ENCODE data around the gene ACTR5. TPM values are rescaled to one million over a fixed set of nuclear protein-coding genes. Genes with fewer than 3 reads are reported as not detected.

The ACTR5 gene
- total and polyA plus RNA-seq, 4 donors, result 1.9 to 5.4 (median 4.0) TPM

DNA sequence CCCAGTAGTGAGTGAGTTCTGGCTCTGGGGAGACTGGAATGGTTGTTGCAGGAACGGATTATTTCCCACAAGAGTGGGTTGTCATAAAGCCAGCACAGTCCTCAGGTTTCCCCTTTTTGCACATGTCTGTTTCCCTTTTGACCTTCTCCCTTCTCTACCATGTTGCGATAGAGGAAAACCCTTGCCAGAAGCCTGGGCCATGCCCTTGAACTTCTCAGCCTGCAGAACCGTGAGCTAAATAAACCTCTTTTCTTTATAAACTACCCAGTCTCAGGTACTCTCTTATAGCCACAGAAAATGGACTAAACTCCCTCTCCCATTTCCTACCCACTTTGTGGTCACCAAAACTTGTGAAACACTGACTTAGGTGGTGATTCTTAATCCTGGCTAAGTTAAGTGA is 50.0 kb downstream of the ACTR5 start:
- Histone ChIP-seq H3K4me1 (ENCODE audit: control insufficient read depth in 4 of 4, insufficient read depth in 4 of 4, low read length in 3 of 4) (no peaks in the 10 kb centered on the region), H3K9ac (ENCODE audit: low read depth in 1 of 2, low read length in 2 of 2) (no peak overlapping the region), H3K27ac (ENCODE audit: low read depth in 1 of 2, low read length in 2 of 2) (no peak overlapping the region), H3K27me3 (ENCODE audit: control insufficient read depth in 4 of 4, insufficient read depth in 4 of 4, low read length in 3 of 4) (no peaks in the 10 kb centered on the region), H3K36me3 (ENCODE audit: control insufficient read depth in 4 of 4, insufficient read depth in 3 of 4, low read depth in 1 of 4, low read length in 3 of 4) (no peaks in the 10 kb centered on the region), H3K4me3 (ENCODE audit: low read depth in 1 of 3, low read length in 3 of 3) (no peak overlapping the region), H3K9me3 (ENCODE audit: control insufficient read depth in 4 of 4, low read length in 3 of 4) (peaks cover 0 to 2% (median 0%) of the 10 kb centered on the region in 4 donors)
- TF ChIP-seq, protein P1, sequence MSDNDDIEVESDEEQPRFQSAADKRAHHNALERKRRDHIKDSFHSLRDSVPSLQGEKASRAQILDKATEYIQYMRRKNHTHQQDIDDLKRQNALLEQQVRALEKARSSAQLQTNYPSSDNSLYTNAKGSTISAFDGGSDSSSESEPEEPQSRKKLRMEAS (IDR thresholded peaks at IDR 0.05), result no peak
- TF ChIP-seq, protein P2, sequence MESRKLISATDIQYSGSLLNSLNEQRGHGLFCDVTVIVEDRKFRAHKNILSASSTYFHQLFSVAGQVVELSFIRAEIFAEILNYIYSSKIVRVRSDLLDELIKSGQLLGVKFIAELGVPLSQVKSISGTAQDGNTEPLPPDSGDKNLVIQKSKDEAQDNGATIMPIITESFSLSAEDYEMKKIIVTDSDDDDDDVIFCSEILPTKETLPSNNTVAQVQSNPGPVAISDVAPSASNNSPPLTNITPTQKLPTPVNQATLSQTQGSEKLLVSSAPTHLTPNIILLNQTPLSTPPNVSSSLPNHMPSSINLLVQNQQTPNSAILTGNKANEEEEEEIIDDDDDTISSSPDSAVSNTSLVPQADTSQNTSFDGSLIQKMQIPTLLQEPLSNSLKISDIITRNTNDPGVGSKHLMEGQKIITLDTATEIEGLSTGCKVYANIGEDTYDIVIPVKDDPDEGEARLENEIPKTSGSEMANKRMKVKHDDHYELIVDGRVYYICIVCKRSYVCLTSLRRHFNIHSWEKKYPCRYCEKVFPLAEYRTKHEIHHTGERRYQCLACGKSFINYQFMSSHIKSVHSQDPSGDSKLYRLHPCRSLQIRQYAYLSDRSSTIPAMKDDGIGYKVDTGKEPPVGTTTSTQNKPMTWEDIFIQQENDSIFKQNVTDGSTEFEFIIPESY (IDR thresholded peaks at IDR 0.05), result no peak
- TF ChIP-seq FOXA2 (IDR thresholded peaks at IDR 0.05) (no peak), RXRA (IDR thresholded peaks at IDR 0.05) (no peak), NR2F2 (IDR thresholded peaks at IDR 0.05) (no peak), RAD21 (IDR thresholded peaks at IDR 0.05) (no peak), TAF1 (conservative IDR thresholded peaks at IDR 0.05) (no peak), SP1 (IDR thresholded peaks at IDR 0.05) (no peak), HNF4G (IDR thresholded peaks at IDR 0.05) (no peak), GABPA (IDR thresholded peaks at IDR 0.05 in 1 of 2, conservative IDR thresholded peaks at IDR 0.05 in 1 of 2) (no peak), EGR1 (IDR thresholded peaks at IDR 0.05; ENCODE audit: low read depth in 2 of 2) (no peak), FOXA1 (IDR thresholded peaks at IDR 0.05) (no peak)
- TF ChIP-seq, protein P3, sequence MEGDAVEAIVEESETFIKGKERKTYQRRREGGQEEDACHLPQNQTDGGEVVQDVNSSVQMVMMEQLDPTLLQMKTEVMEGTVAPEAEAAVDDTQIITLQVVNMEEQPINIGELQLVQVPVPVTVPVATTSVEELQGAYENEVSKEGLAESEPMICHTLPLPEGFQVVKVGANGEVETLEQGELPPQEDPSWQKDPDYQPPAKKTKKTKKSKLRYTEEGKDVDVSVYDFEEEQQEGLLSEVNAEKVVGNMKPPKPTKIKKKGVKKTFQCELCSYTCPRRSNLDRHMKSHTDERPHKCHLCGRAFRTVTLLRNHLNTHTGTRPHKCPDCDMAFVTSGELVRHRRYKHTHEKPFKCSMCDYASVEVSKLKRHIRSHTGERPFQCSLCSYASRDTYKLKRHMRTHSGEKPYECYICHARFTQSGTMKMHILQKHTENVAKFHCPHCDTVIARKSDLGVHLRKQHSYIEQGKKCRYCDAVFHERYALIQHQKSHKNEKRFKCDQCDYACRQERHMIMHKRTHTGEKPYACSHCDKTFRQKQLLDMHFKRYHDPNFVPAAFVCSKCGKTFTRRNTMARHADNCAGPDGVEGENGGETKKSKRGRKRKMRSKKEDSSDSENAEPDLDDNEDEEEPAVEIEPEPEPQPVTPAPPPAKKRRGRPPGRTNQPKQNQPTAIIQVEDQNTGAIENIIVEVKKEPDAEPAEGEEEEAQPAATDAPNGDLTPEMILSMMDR (IDR thresholded peaks at IDR 0.05; ENCODE audit: low read depth, low read length, missing input control), result no peak
- DNase-seq (ENCODE audit: low spot score), result no peak
- 81% methylated on average over 3 of the region's 3 CpGs for whole genome bisulfite sequencing

DNA sequence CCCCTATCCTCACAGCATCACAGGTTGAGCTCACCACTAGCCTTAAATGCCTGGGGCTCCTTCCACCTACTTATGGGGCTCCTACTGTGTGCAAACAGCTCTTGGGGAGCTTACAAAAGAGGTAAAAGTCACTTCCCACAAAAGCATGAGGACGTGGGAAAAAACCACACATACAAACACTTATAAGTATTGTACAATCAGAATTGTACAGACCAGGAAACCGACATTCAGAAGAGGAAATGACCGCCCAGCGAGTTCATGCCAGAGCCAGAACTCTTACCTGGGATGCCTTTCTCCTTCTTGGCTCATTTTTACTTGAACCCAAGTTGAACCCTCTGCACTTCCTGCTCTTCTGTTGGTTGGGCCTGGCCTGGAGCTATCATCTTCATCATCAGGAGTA is 50.9 kb downstream of the ACTR5 start:
- peak; percentile 54 for TF ChIP-seq NR2F2 (IDR thresholded peaks at IDR 0.05)
- no peak for TF ChIP-seq TAF1 (conservative IDR thresholded peaks at IDR 0.05)
- TF ChIP-seq, protein P1 (IDR thresholded peaks at IDR 0.05), result no peak
- no peak for TF ChIP-seq RAD21 (IDR thresholded peaks at IDR 0.05)
- TF ChIP-seq SP1 (IDR thresholded peaks at IDR 0.05), result peak; percentile 7
- TF ChIP-seq RXRA (IDR thresholded peaks at IDR 0.05), result peak in 1 of 2 donors; percentile 19
- H3K9me3 ChIP-seq (ENCODE audit: control insufficient read depth in 4 of 4, low read length in 3 of 4), result peaks cover 0 to 2% (median 0%) of the 10 kb centered on the region in 4 donors
- H3K27ac ChIP-seq (ENCODE audit: low read depth in 1 of 2, low read length in 2 of 2), result peak overlapping the region in 1 of 2 donors; percentile 28
- H3K27me3 ChIP-seq (ENCODE audit: control insufficient read depth in 4 of 4, insufficient read depth in 4 of 4, low read length in 3 of 4), result no peaks in the 10 kb centered on the region
- H3K9ac ChIP-seq (ENCODE audit: low read depth in 1 of 2, low read length in 2 of 2), result no peak overlapping the region
- WGBS, result 76% methylated on average over 4 of the region's 4 CpGs
- no peaks in the 10 kb centered on the region for H3K36me3 ChIP-seq (ENCODE audit: control insufficient read depth in 4 of 4, insufficient read depth in 3 of 4, low read depth in 1 of 4, low read length in 3 of 4)
- H3K4me1 ChIP-seq (ENCODE audit: control insufficient read depth in 4 of 4, insufficient read depth in 4 of 4, low read length in 3 of 4), result no peaks in the 10 kb centered on the region
- H3K4me3 ChIP-seq (ENCODE audit: low read depth in 1 of 3, low read length in 3 of 3), result no peak overlapping the region
- no peak for DNase-seq (ENCODE audit: low spot score)

DNA sequence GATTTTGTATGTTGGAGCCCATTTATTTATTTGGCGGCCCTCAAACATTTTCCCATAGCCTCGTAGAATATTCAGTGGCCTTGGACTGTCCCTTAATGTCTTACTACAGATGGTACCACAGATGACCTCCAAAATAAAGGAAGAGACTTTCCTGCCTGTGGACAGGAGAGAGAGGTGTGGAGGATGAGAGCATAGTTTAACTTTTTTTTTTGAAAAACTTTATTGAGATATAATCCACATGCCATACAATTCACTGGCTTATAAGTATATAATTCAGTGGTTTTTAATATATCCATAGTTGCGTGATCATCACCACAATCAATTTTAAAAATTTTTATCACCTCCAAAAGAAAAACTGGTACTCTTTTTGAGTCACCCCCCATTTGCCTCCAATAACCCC is 52.6 kb downstream of the ACTR5 start:
- WGBS, result 94% methylated on average over 3 of the region's 3 CpGs
- peaks cover 0 to 2% (median 0%) of the 10 kb centered on the region in 4 donors for H3K9me3 ChIP-seq (ENCODE audit: control insufficient read depth in 4 of 4, low read length in 3 of 4)
- TF ChIP-seq FOXA1 (IDR thresholded peaks at IDR 0.05), result no peak
- no peak for TF ChIP-seq JUND (IDR thresholded peaks at IDR 0.05)
- TF ChIP-seq YY1 (IDR thresholded peaks at IDR 0.05), result no peak
- TF ChIP-seq GABPA (IDR thresholded peaks at IDR 0.05 in 1 of 2, conservative IDR thresholded peaks at IDR 0.05 in 1 of 2), result no peak
- no peak for TF ChIP-seq SP1 (IDR thresholded peaks at IDR 0.05)
- no peak for TF ChIP-seq NR2F2 (IDR thresholded peaks at IDR 0.05)
- TF ChIP-seq, protein P2 (IDR thresholded peaks at IDR 0.05), result no peak
- no peak for TF ChIP-seq RAD21 (IDR thresholded peaks at IDR 0.05)
- TF ChIP-seq, protein P4, sequence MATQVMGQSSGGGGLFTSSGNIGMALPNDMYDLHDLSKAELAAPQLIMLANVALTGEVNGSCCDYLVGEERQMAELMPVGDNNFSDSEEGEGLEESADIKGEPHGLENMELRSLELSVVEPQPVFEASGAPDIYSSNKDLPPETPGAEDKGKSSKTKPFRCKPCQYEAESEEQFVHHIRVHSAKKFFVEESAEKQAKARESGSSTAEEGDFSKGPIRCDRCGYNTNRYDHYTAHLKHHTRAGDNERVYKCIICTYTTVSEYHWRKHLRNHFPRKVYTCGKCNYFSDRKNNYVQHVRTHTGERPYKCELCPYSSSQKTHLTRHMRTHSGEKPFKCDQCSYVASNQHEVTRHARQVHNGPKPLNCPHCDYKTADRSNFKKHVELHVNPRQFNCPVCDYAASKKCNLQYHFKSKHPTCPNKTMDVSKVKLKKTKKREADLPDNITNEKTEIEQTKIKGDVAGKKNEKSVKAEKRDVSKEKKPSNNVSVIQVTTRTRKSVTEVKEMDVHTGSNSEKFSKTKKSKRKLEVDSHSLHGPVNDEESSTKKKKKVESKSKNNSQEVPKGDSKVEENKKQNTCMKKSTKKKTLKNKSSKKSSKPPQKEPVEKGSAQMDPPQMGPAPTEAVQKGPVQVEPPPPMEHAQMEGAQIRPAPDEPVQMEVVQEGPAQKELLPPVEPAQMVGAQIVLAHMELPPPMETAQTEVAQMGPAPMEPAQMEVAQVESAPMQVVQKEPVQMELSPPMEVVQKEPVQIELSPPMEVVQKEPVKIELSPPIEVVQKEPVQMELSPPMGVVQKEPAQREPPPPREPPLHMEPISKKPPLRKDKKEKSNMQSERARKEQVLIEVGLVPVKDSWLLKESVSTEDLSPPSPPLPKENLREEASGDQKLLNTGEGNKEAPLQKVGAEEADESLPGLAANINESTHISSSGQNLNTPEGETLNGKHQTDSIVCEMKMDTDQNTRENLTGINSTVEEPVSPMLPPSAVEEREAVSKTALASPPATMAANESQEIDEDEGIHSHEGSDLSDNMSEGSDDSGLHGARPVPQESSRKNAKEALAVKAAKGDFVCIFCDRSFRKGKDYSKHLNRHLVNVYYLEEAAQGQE (IDR thresholded peaks at IDR 0.05), result no peak
- TF ChIP-seq TAF1 (conservative IDR thresholded peaks at IDR 0.05), result no peak
- TF ChIP-seq, protein P1 (IDR thresholded peaks at IDR 0.05), result no peak
- no peak for TF ChIP-seq FOXA2 (IDR thresholded peaks at IDR 0.05)

More for the DNA sequence above, 52.6 kb downstream of the ACTR5 start:
- Histone ChIP-seq H3K4me3 (ENCODE audit: low read depth in 1 of 3, low read length in 3 of 3) (no peak overlapping the region), H3K36me3 (ENCODE audit: control insufficient read depth in 4 of 4, insufficient read depth in 3 of 4, low read depth in 1 of 4, low read length in 3 of 4) (no peaks in the 10 kb centered on the region), H3K4me1 (ENCODE audit: control insufficient read depth in 4 of 4, insufficient read depth in 4 of 4, low read length in 3 of 4) (peaks cover 3 to 5% (median 4%) of the 10 kb centered on the region in 4 donors), H3K27me3 (ENCODE audit: control insufficient read depth in 4 of 4, insufficient read depth in 4 of 4, low read length in 3 of 4) (no peaks in the 10 kb centered on the region), H3K9ac (ENCODE audit: low read depth in 1 of 2, low read length in 2 of 2) (no peak overlapping the region), H3K27ac (ENCODE audit: low read depth in 1 of 2, low read length in 2 of 2) (no peak overlapping the region)
- DNase-seq (ENCODE audit: low spot score), result no peak

All from liver (tissue), 9 donors.